ENCODE data around the gene SVIP. TPM values are rescaled to one million over a fixed set of nuclear protein-coding genes. Genes with fewer than 3 reads are reported as not detected.

SVIP gene
- total RNA-seq, result 1 to 10 TPM; 3.1 to 9.6 (median 4.3) TPM

- no peak for TF ChIP-seq CTCF (IDR thresholded peaks at IDR 0.05; ENCODE audit: low read depth)
These were observed at the start of gene SVIP for GRCh38 chr11:22829231-22830081. Gene SVIP (minus strand): TSS chr11:22829801. CDS start chr11:22829748, 53 bp downstream.

DNA sequence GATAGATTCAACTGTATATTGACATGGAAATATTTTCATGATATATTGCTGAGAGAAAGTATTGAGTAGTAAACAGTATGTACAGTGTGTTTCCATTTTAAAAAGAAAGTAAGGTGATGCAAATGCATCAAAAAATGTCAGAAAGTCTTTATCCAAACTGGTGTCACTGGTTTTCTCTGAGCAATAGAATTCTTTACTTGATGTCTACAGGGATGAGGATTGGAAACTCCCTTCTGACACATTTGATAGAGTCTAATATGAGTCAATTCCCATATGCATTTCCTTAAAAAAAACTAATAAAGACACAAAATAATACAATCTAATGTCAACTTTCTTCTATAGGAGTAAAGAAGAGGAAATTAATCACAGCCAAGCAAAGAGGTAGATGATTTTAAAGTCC, 49.0 kb upstream of the SVIP start:
- no peak for TF ChIP-seq CTCF (IDR thresholded peaks at IDR 0.05; ENCODE audit: low read depth)

DNA sequence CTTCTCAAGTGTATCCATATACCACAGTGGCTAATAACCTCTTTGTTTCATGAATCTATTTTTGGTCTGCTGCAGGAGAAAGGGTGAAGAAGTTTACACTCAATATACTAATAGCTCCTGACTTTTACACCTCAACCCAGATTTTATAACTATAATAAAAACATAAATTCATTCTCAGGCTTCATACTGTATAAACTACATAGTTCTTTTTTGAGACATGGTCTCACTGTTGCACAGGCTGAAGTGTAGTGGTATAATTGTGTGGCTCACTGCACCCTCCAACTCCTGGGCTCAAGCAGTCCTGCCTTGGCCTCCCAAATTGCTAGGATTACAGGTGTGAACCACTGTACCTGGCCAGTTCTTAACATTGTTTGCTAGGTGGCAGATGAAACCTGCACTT, 48.4 kb upstream of the SVIP start:
- no peak for TF ChIP-seq CTCF (IDR thresholded peaks at IDR 0.05; ENCODE audit: low read depth)

DNA sequence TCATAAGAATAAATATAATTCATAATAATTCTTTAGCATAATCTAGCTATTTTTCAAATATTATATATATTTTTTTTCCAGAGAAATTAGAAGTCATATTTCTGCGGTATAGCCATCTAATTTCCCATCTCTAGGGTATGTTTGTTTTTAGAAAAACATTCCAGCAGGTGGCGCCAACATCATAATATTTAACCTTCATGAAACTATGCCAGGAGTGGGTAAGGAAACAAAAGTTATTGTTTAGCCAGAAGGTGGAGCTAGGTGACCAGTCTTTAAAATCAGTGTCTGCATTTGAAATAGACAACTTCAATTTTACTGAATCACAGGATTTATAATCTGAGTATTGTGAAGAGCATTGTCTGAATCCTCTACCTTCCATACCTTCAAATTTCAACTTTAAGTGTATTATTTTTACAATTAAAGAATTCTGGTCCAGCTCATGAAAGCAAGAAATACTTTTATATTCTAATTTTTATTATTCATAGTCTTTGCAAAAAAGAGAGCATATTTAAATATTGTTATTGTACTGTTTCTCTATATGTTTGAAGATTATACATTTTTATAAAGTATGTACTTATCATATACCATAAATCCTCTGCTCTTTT, 46.4 kb upstream of the SVIP start:
- TF ChIP-seq CTCF (IDR thresholded peaks at IDR 0.05; ENCODE audit: low read depth), result no peak

- TF ChIP-seq CTCF (IDR thresholded peaks at IDR 0.05; ENCODE audit: low read depth), result no peak
These were observed 39.7 kb upstream of the SVIP start for GRCh38 chr11:22869325-22869724.

- TF ChIP-seq CTCF (IDR thresholded peaks at IDR 0.05; ENCODE audit: low read depth), result no peak
These were observed 30.6 kb upstream of the SVIP start, which contains the start of gene CCDC179 for GRCh38 chr11:22860241-22860640. Gene CCDC179 (minus strand): TSS chr11:22860474. CDS start chr11:22860421, 53 bp downstream.

DNA sequence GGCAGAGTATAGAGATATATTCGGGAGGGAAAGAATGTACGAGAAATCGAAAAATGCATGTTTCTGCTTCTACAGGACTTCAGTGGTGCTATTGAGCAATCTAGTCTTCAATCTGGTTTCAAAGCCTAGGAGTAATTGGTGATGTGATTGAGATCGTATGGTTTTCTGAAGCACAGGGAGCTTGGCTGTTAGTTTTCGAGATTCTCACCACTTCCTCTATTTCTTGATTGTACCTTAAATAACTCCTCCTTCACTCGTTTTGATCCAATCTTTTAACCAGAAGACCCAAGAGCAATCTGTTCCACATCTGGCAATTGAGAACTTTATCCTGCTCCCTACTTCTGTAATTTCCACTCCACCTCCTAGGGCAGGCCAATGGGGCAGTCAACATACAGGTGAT, 30.2 kb upstream of the SVIP start:
- TF ChIP-seq CTCF (IDR thresholded peaks at IDR 0.05; ENCODE audit: low read depth), result no peak

Measured in subcutaneous adipose tissue (tissue), 4 donors.